Right lobe of liver (tissue), 4 donors: Measurements from ENCODE around the gene SPHK2.

Source experiments
- POLR2A ChIP-seq: fragments of 450-650 bp; IDR thresholded peaks from one replicate; pipeline ENCODE4 v1.6.1; 2017; ENCODE audit warnings: antibody characterized with exemption, mild to moderate bottlenecking
- TF ChIP-seq, protein P1 (sequence below), 4 donors: fragments of 200-600 bp in 3 of 4; fragments of 450-650 bp in 1 of 4; IDR thresholded peaks; one replicate each; pipeline versions ENCODE4 v1.5.1 to v1.8.0; 2016 to 2022; ENCODE audit warnings: antibody characterized with exemption in 4 of 4, mild to moderate bottlenecking in 2 of 4
- donor health status: DM: no; HTN: no; CAD: no.
- donor health status: DM: no; HTN: no; CAD: no.
- donor health status: DM: no; HTN: yes; CAD: no.

DNA sequence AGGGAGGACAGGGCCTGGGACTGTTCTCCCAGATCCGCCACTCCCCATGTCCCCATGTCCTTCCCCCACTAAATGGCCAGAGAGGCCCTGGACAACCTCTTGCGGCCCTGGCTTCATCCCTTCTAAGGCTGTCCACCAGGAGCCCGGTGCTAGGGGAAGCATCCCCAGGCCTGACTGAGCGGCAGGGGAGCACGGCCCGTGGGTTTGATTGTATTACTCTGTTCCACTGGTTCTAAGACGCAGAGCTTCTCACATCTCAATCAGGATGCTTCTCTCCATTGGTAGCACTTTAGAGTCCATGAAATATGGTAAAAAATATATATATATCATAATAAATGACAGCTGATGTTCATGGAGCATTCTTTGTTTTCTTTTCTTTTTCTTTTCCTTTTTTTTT lies 11.9 kb upstream of the SPHK2 start:
- TF ChIP-seq, protein P1, sequence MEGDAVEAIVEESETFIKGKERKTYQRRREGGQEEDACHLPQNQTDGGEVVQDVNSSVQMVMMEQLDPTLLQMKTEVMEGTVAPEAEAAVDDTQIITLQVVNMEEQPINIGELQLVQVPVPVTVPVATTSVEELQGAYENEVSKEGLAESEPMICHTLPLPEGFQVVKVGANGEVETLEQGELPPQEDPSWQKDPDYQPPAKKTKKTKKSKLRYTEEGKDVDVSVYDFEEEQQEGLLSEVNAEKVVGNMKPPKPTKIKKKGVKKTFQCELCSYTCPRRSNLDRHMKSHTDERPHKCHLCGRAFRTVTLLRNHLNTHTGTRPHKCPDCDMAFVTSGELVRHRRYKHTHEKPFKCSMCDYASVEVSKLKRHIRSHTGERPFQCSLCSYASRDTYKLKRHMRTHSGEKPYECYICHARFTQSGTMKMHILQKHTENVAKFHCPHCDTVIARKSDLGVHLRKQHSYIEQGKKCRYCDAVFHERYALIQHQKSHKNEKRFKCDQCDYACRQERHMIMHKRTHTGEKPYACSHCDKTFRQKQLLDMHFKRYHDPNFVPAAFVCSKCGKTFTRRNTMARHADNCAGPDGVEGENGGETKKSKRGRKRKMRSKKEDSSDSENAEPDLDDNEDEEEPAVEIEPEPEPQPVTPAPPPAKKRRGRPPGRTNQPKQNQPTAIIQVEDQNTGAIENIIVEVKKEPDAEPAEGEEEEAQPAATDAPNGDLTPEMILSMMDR (IDR thresholded peaks at IDR 0.05), result no peak
- TF ChIP-seq POLR2A, result no peak
